HEK293 (cell line): ENCODE data around the gene MIR17HG.

Source experiments
- CTCF ChIA-PET: fragments of 350-600 bp; formaldehyde crosslinking; extraction: SDS; loops from one replicate; lab custom pipeline; 2021; ENCODE audit warnings: antibody characterized with exemption; lab: Yijun Ruan, JAX
- POLR2A ChIA-PET: fragments of 300-600 bp; formaldehyde crosslinking; extraction: SDS; loops from one replicate; lab custom pipeline; 2020; ENCODE audit warnings: antibody characterized with exemption, inconsistent platforms; lab: Yijun Ruan, JAX
- H3K27ac ChIP-seq: fragments of 200-500 bp; sonication (Bioruptor generic); 2 replicates; pipeline ENCODE4 v1.5.1; 2014; ENCODE audit warnings: low read depth, low read length, control low read depth, inconsistent platforms; ENCODE audit errors: extremely low read depth
- H3K36me3 ChIP-seq, 2 experiments: fragments of 200-500 bp in 1 of 2; sonication (Bioruptor generic) in 1 of 2; 1 replicate in 1 of 2; 2 replicates in 1 of 2; pipeline ENCODE4 v1.5.1; 2014 to 2017; ENCODE audit warnings: inconsistent platforms in 2 of 2, low read length in 2 of 2; ENCODE audit not compliant: control insufficient read depth in 2 of 2, insufficient read depth in 1 of 2
- H3K4me1 ChIP-seq: fragments of 200-500 bp; sonication (Bioruptor generic); 2 replicates; pipeline ENCODE4 v1.5.1; 2014; ENCODE audit warnings: mild to moderate bottlenecking, low read length, inconsistent platforms; ENCODE audit not compliant: control insufficient read depth, insufficient read depth
- H3K4me3 ChIP-seq: 2 replicates; pipeline ENCODE4 v1.5.1; 2011; ENCODE audit warnings: low read depth, mild to moderate bottlenecking, control low read depth, low read length, moderate library complexity
- H3K9me3 ChIP-seq: fragments of 200-500 bp; sonication (Bioruptor generic); 2 replicates; pipeline ENCODE4 v1.5.1; 2014; ENCODE audit warnings: low read depth, low read length, inconsistent platforms; ENCODE audit not compliant: control insufficient read depth, insufficient read depth
- BCL11B ChIP-seq: fragments of 450-650 bp; formaldehyde crosslinking; IDR thresholded peaks from 2 replicates; pipeline ENCODE4 v1.5.1; 2016; ENCODE audit warnings: low read depth, missing biosample characterization, missing genetic modification characterization
- GFI1B ChIP-seq: fragments of 450-650 bp; formaldehyde crosslinking; IDR thresholded peaks from 2 replicates; pipeline ENCODE4 v1.5.1; 2016; ENCODE audit warnings: missing biosample characterization, missing genetic modification characterization
- KLF7 ChIP-seq: fragments of 450-650 bp; formaldehyde crosslinking; IDR thresholded peaks from 2 replicates; pipeline ENCODE4 v1.5.1; 2016; ENCODE audit warnings: missing biosample characterization, missing genetic modification characterization, borderline replicate concordance
- OVOL3 ChIP-seq: fragments of 450-650 bp; formaldehyde crosslinking; IDR thresholded peaks from 2 replicates; pipeline ENCODE4 v1.5.1; 2016; ENCODE audit warnings: missing biosample characterization, missing genetic modification characterization
- RBAK ChIP-seq: fragments of 450-650 bp; formaldehyde crosslinking; IDR thresholded peaks from 2 replicates; pipeline ENCODE4 v1.5.1; 2016; ENCODE audit warnings: missing biosample characterization, missing genetic modification characterization
- SCRT1 ChIP-seq: fragments of 450-650 bp; formaldehyde crosslinking; IDR thresholded peaks from 2 replicates; pipeline ENCODE4 v1.5.1; 2016; ENCODE audit warnings: missing biosample characterization, missing genetic modification characterization, borderline replicate concordance
- WT1 ChIP-seq: fragments of 450-650 bp; formaldehyde crosslinking; IDR thresholded peaks from 2 replicates; pipeline ENCODE4 v1.5.1; 2016; ENCODE audit warnings: missing biosample characterization, missing genetic modification characterization
- ZBTB26 ChIP-seq: fragments of 450-650 bp; formaldehyde crosslinking; optimal IDR thresholded peaks from 2 replicates; pipeline ENCODE3; 2016; ENCODE audit warnings: missing biosample characterization, mild to moderate bottlenecking, missing genetic modification characterization
- ZFHX2 ChIP-seq: fragments of 450-650 bp; formaldehyde crosslinking; conservative IDR thresholded peaks from 2 replicates; pipeline ENCODE4 v1.5.1; 2016; ENCODE audit warnings: missing biosample characterization, missing genetic modification characterization
- ZFP3 ChIP-seq: fragments of 450-650 bp; formaldehyde crosslinking; IDR thresholded peaks from 2 replicates; pipeline ENCODE4 v1.5.1; 2016; ENCODE audit warnings: low read depth, missing biosample characterization, missing genetic modification characterization
- ZNF114 ChIP-seq: fragments of 450-650 bp; formaldehyde crosslinking; IDR thresholded peaks from 2 replicates; pipeline ENCODE4 v1.5.0; 2017; ENCODE audit warnings: missing biosample characterization, missing genetic modification characterization
- ZNF146 ChIP-seq: fragments of 450-650 bp; formaldehyde crosslinking; IDR thresholded peaks from 2 replicates; pipeline ENCODE4 v1.5.1; 2016; ENCODE audit warnings: missing biosample characterization, missing genetic modification characterization
- ZNF169 ChIP-seq: fragments of 450-650 bp; formaldehyde crosslinking; IDR thresholded peaks from 2 replicates; pipeline ENCODE4 v1.5.1; 2016; ENCODE audit warnings: missing biosample characterization, missing genetic modification characterization
- ZNF175 ChIP-seq: fragments of 450-650 bp; formaldehyde crosslinking; IDR thresholded peaks from 2 replicates; pipeline ENCODE4 v1.5.1; 2016; ENCODE audit warnings: missing biosample characterization, missing genetic modification characterization
- ZNF221 ChIP-seq: fragments of 450-650 bp; formaldehyde crosslinking; IDR thresholded peaks from 2 replicates; pipeline ENCODE4 v1.5.1; 2017; ENCODE audit warnings: missing biosample characterization, missing genetic modification characterization, borderline replicate concordance
- ZNF23 ChIP-seq: fragments of 450-650 bp; formaldehyde crosslinking; IDR thresholded peaks from 2 replicates; pipeline ENCODE4 v1.5.1; 2016; ENCODE audit warnings: missing biosample characterization, missing genetic modification characterization, borderline replicate concordance
- ZNF239 ChIP-seq: fragments of 450-650 bp; formaldehyde crosslinking; IDR thresholded peaks from 2 replicates; pipeline ENCODE4 v1.5.1; 2016; ENCODE audit warnings: missing biosample characterization, missing genetic modification characterization
- ZNF26 ChIP-seq: fragments of 450-650 bp; formaldehyde crosslinking; IDR thresholded peaks from 2 replicates; pipeline ENCODE4 v1.5.1; 2016; ENCODE audit warnings: missing biosample characterization, missing genetic modification characterization
- ZNF433 ChIP-seq: fragments of 450-650 bp; formaldehyde crosslinking; IDR thresholded peaks from 2 replicates; pipeline ENCODE4 v1.5.1; 2016; ENCODE audit warnings: missing biosample characterization, missing genetic modification characterization, low read depth
- ZNF514 ChIP-seq: fragments of 450-650 bp; formaldehyde crosslinking; IDR thresholded peaks from 2 replicates; pipeline ENCODE4 v1.5.1; 2016; ENCODE audit warnings: missing biosample characterization, missing genetic modification characterization
- ZNF560 ChIP-seq: fragments of 450-650 bp; formaldehyde crosslinking; IDR thresholded peaks from 2 replicates; pipeline ENCODE4 v1.5.1; 2017; ENCODE audit warnings: missing biosample characterization, missing genetic modification characterization, borderline replicate concordance
- ZNF571 ChIP-seq: fragments of 450-650 bp; formaldehyde crosslinking; IDR thresholded peaks from 2 replicates; pipeline ENCODE4 v1.5.0; 2017; ENCODE audit warnings: missing biosample characterization, missing genetic modification characterization
- ZNF610 ChIP-seq: fragments of 450-650 bp; formaldehyde crosslinking; IDR thresholded peaks from 2 replicates; pipeline ENCODE4 v1.5.1; 2016; ENCODE audit warnings: missing biosample characterization, missing genetic modification characterization, borderline replicate concordance
- ZNF645 ChIP-seq: fragments of 450-650 bp; formaldehyde crosslinking; IDR thresholded peaks from 2 replicates; pipeline ENCODE4; 2016; ENCODE audit warnings: missing biosample characterization, missing genetic modification characterization
- ZNF654 ChIP-seq: fragments of 450-650 bp; formaldehyde crosslinking; IDR thresholded peaks from 2 replicates; pipeline ENCODE4 v1.5.1; 2016; ENCODE audit warnings: low read depth, missing biosample characterization, missing genetic modification characterization
- ZNF677 ChIP-seq: fragments of 450-650 bp; IDR thresholded peaks from 2 replicates; pipeline ENCODE4 v1.5.0; 2018; ENCODE audit warnings: missing biosample characterization, mild to moderate bottlenecking, missing genetic modification characterization, moderate library complexity
- ZNF76 ChIP-seq: fragments of 450-650 bp; formaldehyde crosslinking; IDR thresholded peaks from 2 replicates; pipeline ENCODE4; 2016; ENCODE audit warnings: low read depth, missing biosample characterization, missing genetic modification characterization, borderline replicate concordance
- ZSCAN30 ChIP-seq: fragments of 450-650 bp; IDR thresholded peaks from 2 replicates; pipeline ENCODE4 v1.5.1; 2018; ENCODE audit warnings: missing biosample characterization, mild to moderate bottlenecking, missing genetic modification characterization, moderate library complexity
- TF ChIP-seq, protein P1 (sequence below): fragments of 450-650 bp; formaldehyde crosslinking; IDR thresholded peaks from 2 replicates; pipeline ENCODE4 v1.5.1; 2017; ENCODE audit warnings: missing biosample characterization, missing genetic modification characterization
- TF ChIP-seq, protein P2 (sequence below): fragments of 450-650 bp; formaldehyde crosslinking; IDR thresholded peaks from 2 replicates; pipeline ENCODE4 v1.5.1; 2016; ENCODE audit warnings: missing biosample characterization, missing genetic modification characterization
- TF ChIP-seq, protein P3 (sequence below): fragments of 450-650 bp; formaldehyde crosslinking; IDR thresholded peaks from 2 replicates; pipeline ENCODE4 v1.5.1; 2016; ENCODE audit warnings: missing biosample characterization, missing genetic modification characterization

Gene MIR17HG

DNA sequence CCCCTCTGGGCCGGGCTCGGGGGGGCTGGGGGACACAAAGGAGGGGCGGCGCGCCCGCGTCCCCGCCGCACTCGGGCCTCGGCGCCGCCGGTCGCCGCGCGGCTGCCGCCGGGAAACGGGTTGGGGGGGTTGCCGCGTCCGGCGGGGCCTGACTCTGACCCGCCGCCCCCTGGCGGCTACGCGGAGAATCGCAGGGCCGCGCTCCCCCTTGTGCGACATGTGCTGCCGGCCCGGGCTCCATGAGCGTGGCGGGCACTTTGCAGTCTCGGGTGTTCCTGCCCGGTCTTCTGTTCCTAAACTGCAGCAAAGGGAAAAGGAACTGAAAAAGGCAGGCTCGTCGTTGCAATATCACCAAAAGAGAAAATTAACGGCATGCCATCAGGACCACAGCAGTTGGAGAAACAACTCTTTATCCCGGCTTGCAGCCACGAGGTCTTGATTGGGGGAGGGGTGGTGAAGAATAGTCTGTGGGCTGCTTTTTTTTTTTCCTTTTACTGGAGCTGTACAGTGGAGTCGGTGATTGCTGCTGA, 1.5 kb downstream of the MIR17HG start:
- peak overlapping the region; percentile 68 for H3K4me3 ChIP-seq
- peaks cover 0 to 50% of the 10 kb centered on the region in 2 experiments; a peak in 1 of 3 replicates for H3K36me3 ChIP-seq
- ChIA-PET POLR2A (no interaction called here), CTCF (interaction anchor here (0.6 to 0.7 kb wide), 2 partner anchors 50 to 110 kb away, joined by 3 read pairs; no protein-coding TSS in a partner anchor)
- H3K27ac ChIP-seq: peak overlapping the region; percentile 74
- H3K9me3 ChIP-seq: no peaks in the 10 kb centered on the region
- H3K4me1 ChIP-seq: no peaks in the 10 kb centered on the region
- TF ChIP-seq ZFP3 (no peak), GFI1B (no peak), ZNF146 (no peak), ZNF610 (tag by site-specific recombination) (peak; percentile 45; the same call in 1 of the 2 replicates), ZNF221 (tag by site-specific recombination) (no peak), ZFHX2 (tag by site-specific recombination) (no peak), ZNF645 (tag by site-specific recombination) (no peak), ZSCAN30 (tag by site-specific recombination) (peak; percentile 85), ZNF175 (tag by site-specific recombination) (no peak), ZNF560 (tag by site-specific recombination) (no peak), ZNF114 (tag by site-specific recombination) (no peak), WT1 (tag by site-specific recombination) (0 out of 2 replicates have a peak, but pooled peaks have one; percentile 13), ZNF571 (tag by site-specific recombination) (no peak), OVOL3 (no peak), SCRT1 (no peak), ZNF433 (tag by site-specific recombination) (no peak), ZBTB26 (tag by site-specific recombination) (peak; percentile 74), KLF7 (tag by site-specific recombination) (no peak), BCL11B (peak; percentile 26; the same call in 1 of the 2 replicates), ZNF514 (tag by site-specific recombination) (no peak), ZNF76 (tag by site-specific recombination) (peak; percentile 49; the same call in 1 of the 2 replicates), ZNF26 (no peak), ZNF169 (no peak), ZNF23 (tag by site-specific recombination) (no peak), ZNF239 (no peak), RBAK (tag by site-specific recombination) (no peak), ZNF677 (tag by site-specific recombination) (no peak), ZNF654 (tag by site-specific recombination) (no peak)
- TF ChIP-seq, protein P1, sequence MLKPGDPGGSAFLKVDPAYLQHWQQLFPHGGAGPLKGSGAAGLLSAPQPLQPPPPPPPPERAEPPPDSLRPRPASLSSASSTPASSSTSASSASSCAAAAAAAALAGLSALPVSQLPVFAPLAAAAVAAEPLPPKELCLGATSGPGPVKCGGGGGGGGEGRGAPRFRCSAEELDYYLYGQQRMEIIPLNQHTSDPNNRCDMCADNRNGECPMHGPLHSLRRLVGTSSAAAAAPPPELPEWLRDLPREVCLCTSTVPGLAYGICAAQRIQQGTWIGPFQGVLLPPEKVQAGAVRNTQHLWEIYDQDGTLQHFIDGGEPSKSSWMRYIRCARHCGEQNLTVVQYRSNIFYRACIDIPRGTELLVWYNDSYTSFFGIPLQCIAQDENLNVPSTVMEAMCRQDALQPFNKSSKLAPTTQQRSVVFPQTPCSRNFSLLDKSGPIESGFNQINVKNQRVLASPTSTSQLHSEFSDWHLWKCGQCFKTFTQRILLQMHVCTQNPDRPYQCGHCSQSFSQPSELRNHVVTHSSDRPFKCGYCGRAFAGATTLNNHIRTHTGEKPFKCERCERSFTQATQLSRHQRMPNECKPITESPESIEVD (tag by site-specific recombination): no peak
- TF ChIP-seq, protein P2, sequence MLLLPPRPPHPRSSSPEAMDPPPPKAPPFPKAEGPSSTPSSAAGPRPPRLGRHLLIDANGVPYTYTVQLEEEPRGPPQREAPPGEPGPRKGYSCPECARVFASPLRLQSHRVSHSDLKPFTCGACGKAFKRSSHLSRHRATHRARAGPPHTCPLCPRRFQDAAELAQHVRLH (tag by site-specific recombination): no peak
- TF ChIP-seq, protein P3, sequence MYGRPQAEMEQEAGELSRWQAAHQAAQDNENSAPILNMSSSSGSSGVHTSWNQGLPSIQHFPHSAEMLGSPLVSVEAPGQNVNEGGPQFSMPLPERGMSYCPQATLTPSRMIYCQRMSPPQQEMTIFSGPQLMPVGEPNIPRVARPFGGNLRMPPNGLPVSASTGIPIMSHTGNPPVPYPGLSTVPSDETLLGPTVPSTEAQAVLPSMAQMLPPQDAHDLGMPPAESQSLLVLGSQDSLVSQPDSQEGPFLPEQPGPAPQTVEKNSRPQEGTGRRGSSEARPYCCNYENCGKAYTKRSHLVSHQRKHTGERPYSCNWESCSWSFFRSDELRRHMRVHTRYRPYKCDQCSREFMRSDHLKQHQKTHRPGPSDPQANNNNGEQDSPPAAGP (tag by site-specific recombination): no peak
